Measurements from ENCODE around the gene CKAP5.

Gene CKAP5

GRCh38 chr11:46737699-46738098 is 108.4 kb downstream of the CKAP5 start:
- Mint-ChIP-seq H3K27me3 (no peaks in the 10 kb centered on the region), H3K4me3 (no peak overlapping the region), H3K4me1 (ENCODE audit: low read depth) (no peaks in the 10 kb centered on the region), H3K27ac (no peak overlapping the region), H3K36me3 (ENCODE audit: low read depth) (peaks cover 20% of the 10 kb centered on the region), H3K9me3 (no peaks in the 10 kb centered on the region)
- intact Hi-C loops (cut with micrococcal nuclease), result no loop called here

GRCh38 chr11:46736615-46737014 is 109.5 kb downstream of the CKAP5 start:
- Mint-ChIP-seq H3K9me3 (no peaks in the 10 kb centered on the region), H3K36me3 (ENCODE audit: low read depth) (peaks cover 10% of the 10 kb centered on the region), H3K4me3 (no peak overlapping the region), H3K4me1 (ENCODE audit: low read depth) (no peaks in the 10 kb centered on the region), H3K27me3 (no peaks in the 10 kb centered on the region), H3K27ac (no peak overlapping the region)
- intact Hi-C loops (cut with micrococcal nuclease), result no loop called here

GRCh38 chr11:46736146-46736545 is 109.9 kb downstream of the CKAP5 start:
- H3K27ac Mint-ChIP-seq, result no peak overlapping the region
- H3K27me3 Mint-ChIP-seq, result no peaks in the 10 kb centered on the region
- H3K4me1 Mint-ChIP-seq (ENCODE audit: low read depth), result no peaks in the 10 kb centered on the region
- no peaks in the 10 kb centered on the region for H3K9me3 Mint-ChIP-seq
- intact Hi-C loops (cut with micrococcal nuclease), result no loop called here
- peaks cover 5% of the 10 kb centered on the region for H3K36me3 Mint-ChIP-seq (ENCODE audit: low read depth)
- no peak overlapping the region for H3K4me3 Mint-ChIP-seq

DNA sequence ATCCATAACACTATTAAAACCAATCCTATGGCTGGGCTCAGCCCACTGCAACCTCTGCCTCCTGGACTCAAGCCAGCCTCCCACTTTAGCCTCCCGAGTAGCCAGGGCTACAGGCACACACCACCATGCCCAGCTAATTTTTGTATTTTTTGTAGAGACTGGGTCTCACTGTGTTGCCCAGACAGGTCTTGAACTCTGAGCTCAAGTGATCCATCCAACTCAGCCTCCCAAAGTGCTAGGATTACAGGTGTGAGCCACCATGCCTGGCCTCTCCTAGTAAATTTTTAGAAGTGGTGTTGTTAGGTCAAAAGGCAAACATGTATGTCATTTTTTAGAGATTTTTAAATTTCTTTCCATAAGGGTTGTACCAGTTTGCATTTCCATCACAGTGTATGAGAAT is 112.8 kb downstream of the CKAP5 start:
- Mint-ChIP-seq H3K9me3 (no peaks in the 10 kb centered on the region), H3K4me1 (ENCODE audit: low read depth) (no peaks in the 10 kb centered on the region), H3K36me3 (ENCODE audit: low read depth) (no peaks in the 10 kb centered on the region), H3K27ac (no peak overlapping the region), H3K27me3 (no peaks in the 10 kb centered on the region), H3K4me3 (no peak overlapping the region)
- intact Hi-C loops (cut with micrococcal nuclease), result no loop called here

DNA sequence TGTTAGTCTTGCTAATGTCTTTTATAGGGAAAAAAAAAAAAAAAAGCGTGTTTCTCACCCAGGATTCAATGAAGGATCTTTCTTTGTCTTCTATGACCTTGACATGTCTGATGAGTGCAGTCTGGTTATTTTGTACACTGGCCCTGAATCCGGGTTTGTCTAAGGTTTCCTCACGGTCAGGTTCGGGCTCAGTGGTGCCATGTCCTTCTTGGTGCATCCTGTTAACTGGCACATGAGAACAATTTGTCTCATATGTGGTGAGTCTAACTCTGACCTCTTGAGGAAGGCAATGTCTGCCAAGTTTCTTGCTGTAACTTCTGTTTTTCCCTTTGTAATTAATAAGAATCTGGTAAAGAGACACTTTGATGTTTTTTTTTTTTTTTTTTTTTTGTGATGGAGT is 114.5 kb downstream of the CKAP5 start:
- no peaks in the 10 kb centered on the region for H3K27me3 Mint-ChIP-seq
- no peaks in the 10 kb centered on the region for H3K4me1 Mint-ChIP-seq (ENCODE audit: low read depth)
- H3K9me3 Mint-ChIP-seq, result no peaks in the 10 kb centered on the region
- H3K27ac Mint-ChIP-seq, result no peak overlapping the region
- no peak overlapping the region for H3K4me3 Mint-ChIP-seq
- intact Hi-C loops (cut with micrococcal nuclease), result no loop called here
- no peaks in the 10 kb centered on the region for H3K36me3 Mint-ChIP-seq (ENCODE audit: low read depth)

DNA sequence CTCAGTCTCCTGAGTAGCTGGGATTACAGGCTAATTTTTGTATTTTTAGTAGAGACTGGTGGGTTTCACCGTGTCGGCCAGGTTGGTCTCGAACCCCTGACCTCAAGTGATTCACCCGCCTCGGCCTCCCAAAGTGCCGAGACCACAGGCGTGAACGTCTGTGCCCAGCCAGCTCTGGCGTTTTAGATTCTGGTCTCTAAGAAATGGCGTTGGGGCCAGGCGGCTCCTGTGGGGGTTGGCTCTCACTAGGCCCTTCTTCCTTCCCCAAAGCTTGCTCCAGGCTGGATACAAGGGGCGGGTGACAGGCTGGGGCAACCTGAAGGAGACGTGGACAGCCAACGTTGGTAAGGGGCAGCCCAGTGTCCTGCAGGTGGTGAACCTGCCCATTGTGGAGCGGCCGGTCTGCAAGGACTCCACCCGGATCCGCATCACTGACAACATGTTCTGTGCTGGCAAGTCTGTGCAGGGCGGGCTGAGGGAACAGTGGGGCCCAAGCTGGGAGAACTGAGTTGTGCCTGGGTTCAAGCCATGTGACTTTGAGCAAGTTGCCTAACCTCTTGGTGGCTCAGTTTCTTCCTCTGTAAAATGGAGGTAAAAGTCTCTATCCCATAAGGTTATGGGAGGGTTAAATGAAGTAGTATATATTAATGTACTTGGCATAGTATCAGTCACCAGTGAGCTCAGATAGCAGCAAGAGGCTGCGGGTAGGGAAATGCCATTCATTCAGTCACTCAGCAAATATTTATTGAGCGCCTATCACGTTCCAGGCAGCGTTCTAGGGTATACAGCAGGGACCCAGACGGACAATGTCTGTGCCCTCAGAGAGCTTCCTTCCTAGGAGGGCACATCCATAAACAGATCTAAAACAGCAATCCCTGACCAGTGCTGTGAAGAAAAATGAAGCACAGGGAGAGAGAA is 116.7 kb downstream of the CKAP5 start:
- intact Hi-C loops (cut with micrococcal nuclease), result no loop called here
- H3K9me3 Mint-ChIP-seq, result no peaks in the 10 kb centered on the region
- no peak overlapping the region for H3K27ac Mint-ChIP-seq
- no peaks in the 10 kb centered on the region for H3K4me1 Mint-ChIP-seq (ENCODE audit: low read depth)
- no peak overlapping the region for H3K4me3 Mint-ChIP-seq
- H3K27me3 Mint-ChIP-seq, result no peaks in the 10 kb centered on the region
- H3K36me3 Mint-ChIP-seq (ENCODE audit: low read depth), result no peaks in the 10 kb centered on the region

DNA sequence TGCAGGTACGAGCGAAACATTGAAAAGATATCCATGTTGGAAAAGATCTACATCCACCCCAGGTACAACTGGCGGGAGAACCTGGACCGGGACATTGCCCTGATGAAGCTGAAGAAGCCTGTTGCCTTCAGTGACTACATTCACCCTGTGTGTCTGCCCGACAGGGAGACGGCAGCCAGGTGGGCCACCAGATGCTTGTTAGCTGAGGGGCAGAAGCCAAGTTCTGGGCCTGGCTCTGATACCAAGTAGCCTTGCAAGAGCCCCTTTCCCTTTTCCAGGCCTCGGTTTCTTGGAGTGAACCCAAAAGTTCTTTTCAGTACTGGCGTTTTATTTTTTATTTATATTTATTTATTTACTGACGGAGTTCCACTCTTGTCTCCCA is 117.4 kb downstream of the CKAP5 start:
- Mint-ChIP-seq H3K4me3 (no peak overlapping the region), H3K9me3 (no peaks in the 10 kb centered on the region), H3K27me3 (no peaks in the 10 kb centered on the region), H3K27ac (no peak overlapping the region), H3K36me3 (ENCODE audit: low read depth) (no peaks in the 10 kb centered on the region), H3K4me1 (ENCODE audit: low read depth) (no peaks in the 10 kb centered on the region)
- intact Hi-C loops (cut with micrococcal nuclease), result no loop called here

DNA sequence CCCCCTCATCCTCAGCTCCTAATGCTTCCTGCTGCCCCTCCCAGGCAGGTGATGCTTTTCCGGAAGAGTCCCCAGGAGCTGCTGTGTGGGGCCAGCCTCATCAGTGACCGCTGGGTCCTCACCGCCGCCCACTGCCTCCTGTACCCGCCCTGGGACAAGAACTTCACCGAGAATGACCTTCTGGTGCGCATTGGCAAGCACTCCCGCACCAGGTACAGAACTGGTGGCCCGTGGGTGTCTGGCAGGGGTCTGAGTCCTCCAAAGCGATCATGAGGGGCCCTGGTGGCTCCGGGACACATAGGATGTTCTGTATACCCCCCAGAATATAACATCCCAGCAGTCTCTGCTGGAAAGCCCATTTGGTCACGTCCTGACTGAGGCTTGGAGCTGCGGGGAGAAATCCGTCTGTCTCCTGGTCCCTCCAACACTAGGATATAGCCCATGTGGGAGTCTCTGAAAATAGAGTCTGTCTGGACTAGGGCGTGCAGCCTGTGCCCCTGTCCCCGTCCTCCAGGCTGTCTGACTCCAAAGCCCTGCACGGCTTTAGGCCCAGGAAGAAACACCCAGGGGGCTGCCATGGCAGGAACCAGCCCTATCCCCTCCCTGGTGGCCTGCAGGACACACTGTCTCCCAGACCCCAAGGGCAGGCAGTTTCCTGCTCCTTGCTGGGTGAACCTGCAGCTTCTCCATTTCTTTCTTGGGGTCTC is 118.0 kb downstream of the CKAP5 start:
- no peaks in the 10 kb centered on the region for H3K4me1 Mint-ChIP-seq (ENCODE audit: low read depth)
- H3K27ac Mint-ChIP-seq, result no peak overlapping the region
- H3K4me3 Mint-ChIP-seq, result no peak overlapping the region
- no peaks in the 10 kb centered on the region for H3K36me3 Mint-ChIP-seq (ENCODE audit: low read depth)
- no peaks in the 10 kb centered on the region for H3K27me3 Mint-ChIP-seq
- intact Hi-C loops (cut with micrococcal nuclease), result no loop called here
- H3K9me3 Mint-ChIP-seq, result no peaks in the 10 kb centered on the region

GRCh38 chr11:46726206-46726862 is 119.7 kb downstream of the CKAP5 start:
- Mint-ChIP-seq H3K4me3 (no peak overlapping the region), H3K27ac (no peak overlapping the region), H3K4me1 (ENCODE audit: low read depth) (no peaks in the 10 kb centered on the region), H3K9me3 (no peaks in the 10 kb centered on the region), H3K27me3 (no peaks in the 10 kb centered on the region), H3K36me3 (ENCODE audit: low read depth) (no peaks in the 10 kb centered on the region)
- intact Hi-C loops (cut with micrococcal nuclease), result no loop called here

GRCh38 chr11:46725338-46726205 is 120.5 kb downstream of the CKAP5 start:
- Mint-ChIP-seq H3K9me3 (no peaks in the 10 kb centered on the region), H3K27ac (no peak overlapping the region), H3K36me3 (ENCODE audit: low read depth) (no peaks in the 10 kb centered on the region), H3K4me1 (ENCODE audit: low read depth) (no peaks in the 10 kb centered on the region), H3K27me3 (no peaks in the 10 kb centered on the region), H3K4me3 (no peak overlapping the region)
- intact Hi-C loops (cut with micrococcal nuclease), result no loop called here

GRCh38 chr11:46724088-46724487 is 122.0 kb downstream of the CKAP5 start:
- Mint-ChIP-seq H3K36me3 (ENCODE audit: low read depth) (no peaks in the 10 kb centered on the region), H3K9me3 (no peaks in the 10 kb centered on the region), H3K4me1 (ENCODE audit: low read depth) (no peaks in the 10 kb centered on the region), H3K27me3 (no peaks in the 10 kb centered on the region), H3K4me3 (no peak overlapping the region), H3K27ac (no peak overlapping the region)
- intact Hi-C loops (cut with micrococcal nuclease), result no loop called here

DNA sequence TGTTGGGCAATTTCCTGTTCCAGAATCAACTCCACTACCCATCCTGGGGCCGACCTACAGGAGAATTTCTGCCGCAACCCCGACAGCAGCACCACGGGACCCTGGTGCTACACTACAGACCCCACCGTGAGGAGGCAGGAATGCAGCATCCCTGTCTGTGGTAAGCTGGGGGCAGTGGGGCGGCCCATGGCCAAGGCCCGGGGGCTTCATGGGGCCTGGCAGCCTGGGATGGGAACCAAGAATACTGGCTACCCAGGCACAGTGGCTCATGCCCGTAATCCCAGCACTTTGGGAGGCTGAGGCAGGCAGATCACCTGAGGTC is 122.8 kb downstream of the CKAP5 start:
- intact Hi-C loops (cut with micrococcal nuclease), result no loop called here
- Mint-ChIP-seq H3K36me3 (ENCODE audit: low read depth) (no peaks in the 10 kb centered on the region), H3K27ac (no peak overlapping the region), H3K9me3 (no peaks in the 10 kb centered on the region), H3K4me3 (no peak overlapping the region), H3K27me3 (no peaks in the 10 kb centered on the region), H3K4me1 (ENCODE audit: low read depth) (no peaks in the 10 kb centered on the region)

GRCh38 chr11:46722566-46723358 is 123.3 kb downstream of the CKAP5 start:
- intact Hi-C loops (cut with micrococcal nuclease), result no loop called here
- Mint-ChIP-seq H3K4me1 (ENCODE audit: low read depth) (no peaks in the 10 kb centered on the region), H3K9me3 (no peaks in the 10 kb centered on the region), H3K4me3 (no peak overlapping the region), H3K36me3 (ENCODE audit: low read depth) (no peaks in the 10 kb centered on the region), H3K27me3 (no peaks in the 10 kb centered on the region), H3K27ac (no peak overlapping the region)

Measured in dendritic cell treated with granulocyte-macrophage colony-stimulating factor and Interleukin-4, amounts not matched to agents 40 ng/mL and 50 ng/mL, for 4 days (primary cell).